WTC11 (cell line): ENCODE results near the gene PLD1. TPM values are rescaled to one million over a fixed set of nuclear protein-coding genes. Genes with fewer than 3 reads are reported as not detected.

Experiments
- ATAC-seq: fragments of 200-7000 bp; cut with Tn5 transposase; 2 replicates; pipeline ENCODE4 v1.10.0; 2021; ENCODE audit warnings: mild to moderate bottlenecking, moderate library complexity
- CTCF ChIA-PET: fragments of 300-600 bp; sonication (Branson Sonifier 250); formaldehyde crosslinking; loops from one replicate; lab custom pipeline; 2021; ENCODE audit warnings: antibody characterized with exemption; lab: Charles Lee
- POLR2A ChIA-PET: fragments of 350-600 bp; sonication (Branson Sonifier 250); formaldehyde crosslinking; loops from one replicate; lab custom pipeline; 2021; ENCODE audit warnings: antibody characterized with exemption; lab: Charles Lee
- DNase-seq: peaks from one replicate; pipeline ENCODE4 v3.0.0; 2021; ENCODE audit warnings: low spot score
- H3K27ac Mint-ChIP-seq: 2 replicates; pipeline ENCODE4 v1.8.0; 2021; ENCODE audit warnings: mixed read lengths
- H3K27me3 Mint-ChIP-seq: 2 replicates; pipeline ENCODE4 v1.8.0; 2021; ENCODE audit warnings: low read depth, mild to moderate bottlenecking, moderate library complexity, mixed read lengths
- H3K36me3 Mint-ChIP-seq: 2 replicates; pipeline ENCODE4 v1.8.0; 2021; ENCODE audit warnings: mixed read lengths
- H3K4me1 Mint-ChIP-seq: 2 replicates; pipeline ENCODE4 v1.8.0; 2022; ENCODE audit warnings: mixed read lengths
- H3K4me3 Mint-ChIP-seq: 2 replicates; pipeline ENCODE4 v1.8.0; 2021; ENCODE audit warnings: mild to moderate bottlenecking, moderate library complexity, mixed read lengths
- H3K9me3 Mint-ChIP-seq: 2 replicates; pipeline ENCODE4 v1.8.0; 2021; ENCODE audit warnings: mixed read lengths
- CREM ChIP-seq: sonication (generic); formaldehyde crosslinking; IDR thresholded peaks from 2 replicates; pipeline ENCODE4 v1.8.1; 2022; ENCODE audit warnings: mild to moderate bottlenecking, missing genetic modification reagents, moderate library complexity
- FOXP1 ChIP-seq: sonication (generic); formaldehyde crosslinking; IDR thresholded peaks from 2 replicates; pipeline ENCODE4 v1.8.0; 2022; ENCODE audit warnings: missing genetic modification reagents, mild to moderate bottlenecking, moderate library complexity, borderline replicate concordance
- GTF2I ChIP-seq: fragments of 250-450 bp; sonication (Bioruptor Pico); conservative IDR thresholded peaks from 2 replicates; pipeline ENCODE4 v1.4.0; 2021; ENCODE audit warnings: mild to moderate bottlenecking
- IRF2 ChIP-seq: sonication (generic); formaldehyde crosslinking; IDR thresholded peaks from 2 replicates; pipeline ENCODE4 v1.8.0; 2022; ENCODE audit warnings: low read depth, missing genetic modification reagents, borderline replicate concordance
- PRRX2 ChIP-seq: fragments of 250-450 bp; sonication (Bioruptor Pico); IDR thresholded peaks from 2 replicates; pipeline ENCODE4 v1.8.0; 2021; ENCODE audit warnings: mild to moderate bottlenecking
- RORB ChIP-seq: fragments of 250-450 bp; sonication (Bioruptor Pico); IDR thresholded peaks from 2 replicates; pipeline ENCODE4 v1.9.0; 2021; ENCODE audit warnings: mild to moderate bottlenecking
- SMAD4 ChIP-seq: sonication (generic); formaldehyde crosslinking; IDR thresholded peaks from 2 replicates; pipeline ENCODE4 v1.8.0; 2022; ENCODE audit warnings: mild to moderate bottlenecking, missing genetic modification reagents
- TCF7 ChIP-seq: sonication (generic); formaldehyde crosslinking; IDR thresholded peaks from 2 replicates; pipeline ENCODE4 v1.8.0; 2022; ENCODE audit warnings: mild to moderate bottlenecking, low read depth, missing genetic modification reagents, moderate library complexity
- ZNF219 ChIP-seq: sonication (generic); formaldehyde crosslinking; IDR thresholded peaks from 2 replicates; pipeline ENCODE4 v1.8.0; 2023; ENCODE audit warnings: missing genetic modification reagents, mild to moderate bottlenecking, borderline replicate concordance
- ZNF232 ChIP-seq: sonication (generic); formaldehyde crosslinking; IDR thresholded peaks from 2 replicates; pipeline ENCODE4 v1.8.0; 2022; ENCODE audit warnings: mild to moderate bottlenecking, missing genetic modification reagents
- total RNA-seq: library from RNA; stranded (reverse); gene quantifications from 3 replicates; pipeline ENCODE4 v1.2.3, GENCODE V29; 2021
- TF ChIP-seq, protein P1 (sequence below): sonication (generic); formaldehyde crosslinking; IDR thresholded peaks from 2 replicates; pipeline ENCODE4 v1.8.1; 2022; ENCODE audit warnings: mild to moderate bottlenecking, missing genetic modification reagents, moderate library complexity, borderline replicate concordance
- TF ChIP-seq, protein P2 (sequence below): sonication (generic); formaldehyde crosslinking; IDR thresholded peaks from 2 replicates; pipeline ENCODE4 v1.8.1; 2022; ENCODE audit warnings: mild to moderate bottlenecking, moderate library complexity, missing genetic modification reagents
- TF ChIP-seq, protein P3 (sequence below): sonication (generic); formaldehyde crosslinking; IDR thresholded peaks from 2 replicates; pipeline ENCODE4 v1.8.0; 2022; ENCODE audit warnings: mild to moderate bottlenecking, missing genetic modification reagents
- TF ChIP-seq, protein P4 (sequence below): fragments of 250-450 bp; sonication (Bioruptor Pico); IDR thresholded peaks from 2 replicates; pipeline ENCODE4 v2.1.2; 2022; ENCODE audit warnings: mild to moderate bottlenecking, moderate library complexity
- TF ChIP-seq, protein P5 (sequence below): sonication (generic); formaldehyde crosslinking; IDR thresholded peaks from 2 replicates; pipeline ENCODE4 v1.8.0; 2022; ENCODE audit warnings: missing genetic modification reagents
- TF ChIP-seq, protein P6 (sequence below): sonication (generic); formaldehyde crosslinking; IDR thresholded peaks from 2 replicates; pipeline ENCODE4 v1.8.1; 2023; ENCODE audit warnings: mild to moderate bottlenecking, missing genetic modification reagents, moderate library complexity
- TF ChIP-seq, protein P7 (sequence below): sonication (generic); formaldehyde crosslinking; IDR thresholded peaks from 2 replicates; pipeline ENCODE4 v1.8.1; 2022; ENCODE audit warnings: low read depth, mild to moderate bottlenecking, moderate library complexity, missing genetic modification reagents, borderline replicate concordance
- TF ChIP-seq, protein P8 (sequence below): sonication (generic); formaldehyde crosslinking; IDR thresholded peaks from 2 replicates; pipeline ENCODE4 v1.8.1; 2023; ENCODE audit warnings: mild to moderate bottlenecking, moderate library complexity, missing genetic modification reagents

The PLD1 gene
- total RNA-seq, 1 experiment from 2014 or later = 4.0 TPM

DNA sequence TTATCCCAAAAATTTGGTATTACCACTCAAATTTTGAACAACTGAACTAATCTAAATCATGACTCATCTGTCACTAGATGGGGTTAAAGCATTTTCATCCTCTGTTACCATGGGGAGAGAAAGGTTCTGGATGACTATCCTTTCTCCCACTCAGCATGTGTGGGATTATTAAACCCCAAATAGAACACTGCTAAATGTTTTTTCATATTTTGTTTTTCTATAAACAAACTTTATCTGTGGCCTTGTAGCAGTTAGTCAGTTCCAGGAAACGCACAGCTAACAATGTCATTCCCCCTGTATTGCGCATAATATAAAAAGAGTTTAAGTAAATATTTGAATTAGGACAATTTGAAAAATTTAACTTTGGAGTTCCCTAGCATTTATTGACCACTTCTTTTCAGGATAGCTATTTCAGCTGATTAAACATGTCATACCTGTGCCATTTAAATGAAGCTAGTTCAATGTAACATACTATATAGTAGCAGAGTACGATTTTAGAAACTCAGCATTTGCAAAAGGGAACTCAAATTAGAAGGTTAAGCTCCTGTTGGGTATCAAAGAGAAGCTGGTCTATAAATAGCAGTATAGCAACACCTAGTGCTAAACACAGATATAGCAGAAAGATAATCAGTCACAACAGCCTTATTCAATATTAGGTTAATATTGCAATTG is 23.6 kb upstream of the PLD1 start (continued):
- TF ChIP-seq, protein P1, sequence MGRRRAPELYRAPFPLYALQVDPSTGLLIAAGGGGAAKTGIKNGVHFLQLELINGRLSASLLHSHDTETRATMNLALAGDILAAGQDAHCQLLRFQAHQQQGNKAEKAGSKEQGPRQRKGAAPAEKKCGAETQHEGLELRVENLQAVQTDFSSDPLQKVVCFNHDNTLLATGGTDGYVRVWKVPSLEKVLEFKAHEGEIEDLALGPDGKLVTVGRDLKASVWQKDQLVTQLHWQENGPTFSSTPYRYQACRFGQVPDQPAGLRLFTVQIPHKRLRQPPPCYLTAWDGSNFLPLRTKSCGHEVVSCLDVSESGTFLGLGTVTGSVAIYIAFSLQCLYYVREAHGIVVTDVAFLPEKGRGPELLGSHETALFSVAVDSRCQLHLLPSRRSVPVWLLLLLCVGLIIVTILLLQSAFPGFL (CRISPR knock-in tag) = no peak
- TF ChIP-seq, protein P2, sequence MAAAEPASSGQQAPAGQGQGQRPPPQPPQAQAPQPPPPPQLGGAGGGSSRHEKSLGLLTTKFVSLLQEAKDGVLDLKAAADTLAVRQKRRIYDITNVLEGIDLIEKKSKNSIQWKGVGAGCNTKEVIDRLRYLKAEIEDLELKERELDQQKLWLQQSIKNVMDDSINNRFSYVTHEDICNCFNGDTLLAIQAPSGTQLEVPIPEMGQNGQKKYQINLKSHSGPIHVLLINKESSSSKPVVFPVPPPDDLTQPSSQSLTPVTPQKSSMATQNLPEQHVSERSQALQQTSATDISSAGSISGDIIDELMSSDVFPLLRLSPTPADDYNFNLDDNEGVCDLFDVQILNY (CRISPR knock-in tag) = no peak

DNA sequence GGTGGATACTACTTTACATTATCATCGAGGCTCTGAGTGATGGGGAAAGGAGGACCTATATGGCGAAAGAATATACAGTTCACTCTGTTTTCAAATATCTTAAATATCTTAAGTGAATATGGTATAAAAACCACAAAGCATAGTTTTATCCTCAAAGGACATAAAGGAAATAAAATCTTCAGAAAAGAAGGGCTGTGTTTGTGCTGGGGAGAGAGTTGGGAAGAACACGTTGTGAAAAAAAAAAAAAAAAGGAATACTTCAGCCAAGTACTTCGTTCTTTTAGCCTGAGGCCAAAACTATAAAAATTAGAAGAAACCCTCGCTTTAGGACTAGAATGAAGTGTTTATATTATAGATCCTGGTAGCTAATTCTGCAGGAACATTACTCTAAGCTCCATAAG is 22.7 kb upstream of the PLD1 start:
- ATAC-seq (no peak), DNase-seq (no peak)
- Mint-ChIP-seq H3K36me3 (no peaks in the 10 kb centered on the region), H3K4me3 (no peak overlapping the region), H3K9me3 (no peaks in the 10 kb centered on the region), H3K4me1 (peaks cover 20% of the 10 kb centered on the region), H3K27me3 (peaks cover 2% of the 10 kb centered on the region; the same call in 1 of the 2 replicates), H3K27ac (no peak overlapping the region)
- TF ChIP-seq, protein P3, sequence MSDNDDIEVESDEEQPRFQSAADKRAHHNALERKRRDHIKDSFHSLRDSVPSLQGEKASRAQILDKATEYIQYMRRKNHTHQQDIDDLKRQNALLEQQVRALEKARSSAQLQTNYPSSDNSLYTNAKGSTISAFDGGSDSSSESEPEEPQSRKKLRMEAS = no peak
- TF ChIP-seq RORB (CRISPR knock-in tag) (no peak), PRRX2 (no peak), SMAD4 (CRISPR knock-in tag) (no peak), ZNF219 (CRISPR knock-in tag) (no peak), IRF2 (CRISPR knock-in tag) (no peak), FOXP1 (CRISPR knock-in tag) (no peak), CREM (CRISPR knock-in tag) (no peak), ZNF232 (no peak), GTF2I (CRISPR knock-in tag) (no peak), TCF7 (CRISPR knock-in tag) (no peak)
- TF ChIP-seq, protein P4, sequence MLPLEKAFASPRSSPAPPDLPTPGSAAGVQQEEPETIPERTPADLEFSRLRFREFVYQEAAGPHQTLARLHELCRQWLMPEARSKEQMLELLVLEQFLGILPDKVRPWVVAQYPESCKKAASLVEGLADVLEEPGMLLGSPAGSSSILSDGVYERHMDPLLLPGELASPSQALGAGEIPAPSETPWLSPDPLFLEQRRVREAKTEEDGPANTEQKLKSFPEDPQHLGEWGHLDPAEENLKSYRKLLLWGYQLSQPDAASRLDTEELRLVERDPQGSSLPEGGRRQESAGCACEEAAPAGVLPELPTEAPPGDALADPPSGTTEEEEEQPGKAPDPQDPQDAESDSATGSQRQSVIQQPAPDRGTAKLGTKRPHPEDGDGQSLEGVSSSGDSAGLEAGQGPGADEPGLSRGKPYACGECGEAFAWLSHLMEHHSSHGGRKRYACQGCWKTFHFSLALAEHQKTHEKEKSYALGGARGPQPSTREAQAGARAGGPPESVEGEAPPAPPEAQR (CRISPR knock-in tag) = no peak
- TF ChIP-seq, protein P5, sequence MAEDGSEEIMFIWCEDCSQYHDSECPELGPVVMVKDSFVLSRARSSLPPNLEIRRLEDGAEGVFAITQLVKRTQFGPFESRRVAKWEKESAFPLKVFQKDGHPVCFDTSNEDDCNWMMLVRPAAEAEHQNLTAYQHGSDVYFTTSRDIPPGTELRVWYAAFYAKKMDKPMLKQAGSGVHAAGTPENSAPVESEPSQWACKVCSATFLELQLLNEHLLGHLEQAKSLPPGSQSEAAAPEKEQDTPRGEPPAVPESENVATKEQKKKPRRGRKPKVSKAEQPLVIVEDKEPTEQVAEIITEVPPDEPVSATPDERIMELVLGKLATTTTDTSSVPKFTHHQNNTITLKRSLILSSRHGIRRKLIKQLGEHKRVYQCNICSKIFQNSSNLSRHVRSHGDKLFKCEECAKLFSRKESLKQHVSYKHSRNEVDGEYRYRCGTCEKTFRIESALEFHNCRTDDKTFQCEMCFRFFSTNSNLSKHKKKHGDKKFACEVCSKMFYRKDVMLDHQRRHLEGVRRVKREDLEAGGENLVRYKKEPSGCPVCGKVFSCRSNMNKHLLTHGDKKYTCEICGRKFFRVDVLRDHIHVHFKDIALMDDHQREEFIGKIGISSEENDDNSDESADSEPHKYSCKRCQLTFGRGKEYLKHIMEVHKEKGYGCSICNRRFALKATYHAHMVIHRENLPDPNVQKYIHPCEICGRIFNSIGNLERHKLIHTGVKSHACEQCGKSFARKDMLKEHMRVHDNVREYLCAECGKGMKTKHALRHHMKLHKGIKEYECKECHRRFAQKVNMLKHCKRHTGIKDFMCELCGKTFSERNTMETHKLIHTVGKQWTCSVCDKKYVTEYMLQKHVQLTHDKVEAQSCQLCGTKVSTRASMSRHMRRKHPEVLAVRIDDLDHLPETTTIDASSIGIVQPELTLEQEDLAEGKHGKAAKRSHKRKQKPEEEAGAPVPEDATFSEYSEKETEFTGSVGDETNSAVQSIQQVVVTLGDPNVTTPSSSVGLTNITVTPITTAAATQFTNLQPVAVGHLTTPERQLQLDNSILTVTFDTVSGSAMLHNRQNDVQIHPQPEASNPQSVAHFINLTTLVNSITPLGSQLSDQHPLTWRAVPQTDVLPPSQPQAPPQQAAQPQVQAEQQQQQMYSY (CRISPR knock-in tag) = no peak
- TF ChIP-seq, protein P6, sequence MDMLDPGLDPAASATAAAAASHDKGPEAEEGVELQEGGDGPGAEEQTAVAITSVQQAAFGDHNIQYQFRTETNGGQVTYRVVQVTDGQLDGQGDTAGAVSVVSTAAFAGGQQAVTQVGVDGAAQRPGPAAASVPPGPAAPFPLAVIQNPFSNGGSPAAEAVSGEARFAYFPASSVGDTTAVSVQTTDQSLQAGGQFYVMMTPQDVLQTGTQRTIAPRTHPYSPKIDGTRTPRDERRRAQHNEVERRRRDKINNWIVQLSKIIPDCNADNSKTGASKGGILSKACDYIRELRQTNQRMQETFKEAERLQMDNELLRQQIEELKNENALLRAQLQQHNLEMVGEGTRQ (CRISPR knock-in tag) = no peak
- TF ChIP-seq, protein P7, sequence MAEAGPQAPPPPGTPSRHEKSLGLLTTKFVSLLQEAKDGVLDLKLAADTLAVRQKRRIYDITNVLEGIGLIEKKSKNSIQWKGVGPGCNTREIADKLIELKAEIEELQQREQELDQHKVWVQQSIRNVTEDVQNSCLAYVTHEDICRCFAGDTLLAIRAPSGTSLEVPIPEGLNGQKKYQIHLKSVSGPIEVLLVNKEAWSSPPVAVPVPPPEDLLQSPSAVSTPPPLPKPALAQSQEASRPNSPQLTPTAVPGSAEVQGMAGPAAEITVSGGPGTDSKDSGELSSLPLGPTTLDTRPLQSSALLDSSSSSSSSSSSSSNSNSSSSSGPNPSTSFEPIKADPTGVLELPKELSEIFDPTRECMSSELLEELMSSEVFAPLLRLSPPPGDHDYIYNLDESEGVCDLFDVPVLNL (CRISPR knock-in tag) = no peak
- TF ChIP-seq, protein P8, sequence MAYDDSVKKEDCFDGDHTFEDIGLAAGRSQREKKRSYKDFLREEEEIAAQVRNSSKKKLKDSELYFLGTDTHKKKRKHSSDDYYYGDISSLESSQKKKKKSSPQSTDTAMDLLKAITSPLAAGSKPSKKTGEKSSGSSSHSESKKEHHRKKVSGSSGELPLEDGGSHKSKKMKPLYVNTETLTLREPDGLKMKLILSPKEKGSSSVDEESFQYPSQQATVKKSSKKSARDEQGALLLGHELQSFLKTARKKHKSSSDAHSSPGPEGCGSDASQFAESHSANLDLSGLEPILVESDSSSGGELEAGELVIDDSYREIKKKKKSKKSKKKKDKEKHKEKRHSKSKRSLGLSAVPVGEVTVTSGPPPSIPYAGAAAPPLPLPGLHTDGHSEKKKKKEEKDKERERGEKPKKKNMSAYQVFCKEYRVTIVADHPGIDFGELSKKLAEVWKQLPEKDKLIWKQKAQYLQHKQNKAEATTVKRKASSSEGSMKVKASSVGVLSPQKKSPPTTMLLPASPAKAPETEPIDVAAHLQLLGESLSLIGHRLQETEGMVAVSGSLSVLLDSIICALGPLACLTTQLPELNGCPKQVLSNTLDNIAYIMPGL = no peak
- POLR2A ChIA-PET = no interaction called here
- CTCF ChIA-PET = no interaction called here
